Measurements from ENCODE around the gene C1orf122.

DNA sequence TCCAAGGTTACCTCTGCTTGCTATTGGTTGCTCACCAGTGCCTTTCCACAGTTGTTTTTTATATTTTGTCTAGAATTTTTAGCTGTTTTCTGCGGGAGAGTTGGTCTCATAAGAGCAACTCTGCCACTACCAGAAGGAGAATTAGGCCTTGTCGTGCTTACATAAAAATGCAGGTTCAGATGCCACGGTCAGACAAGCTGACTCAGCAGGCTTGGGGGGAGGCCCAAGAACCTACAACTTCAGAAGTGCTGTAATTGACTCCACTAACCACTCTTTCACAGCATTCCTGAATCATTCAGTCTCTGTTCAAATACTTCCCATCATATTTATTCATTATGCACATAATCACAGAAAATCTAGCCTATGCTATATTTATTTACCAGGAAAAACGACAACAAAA is 23.5 kb downstream of the C1orf122 start:
- no peak for TF ChIP-seq POLR2A (IDR thresholded peaks at IDR 0.05)
- TF ChIP-seq, protein P1, sequence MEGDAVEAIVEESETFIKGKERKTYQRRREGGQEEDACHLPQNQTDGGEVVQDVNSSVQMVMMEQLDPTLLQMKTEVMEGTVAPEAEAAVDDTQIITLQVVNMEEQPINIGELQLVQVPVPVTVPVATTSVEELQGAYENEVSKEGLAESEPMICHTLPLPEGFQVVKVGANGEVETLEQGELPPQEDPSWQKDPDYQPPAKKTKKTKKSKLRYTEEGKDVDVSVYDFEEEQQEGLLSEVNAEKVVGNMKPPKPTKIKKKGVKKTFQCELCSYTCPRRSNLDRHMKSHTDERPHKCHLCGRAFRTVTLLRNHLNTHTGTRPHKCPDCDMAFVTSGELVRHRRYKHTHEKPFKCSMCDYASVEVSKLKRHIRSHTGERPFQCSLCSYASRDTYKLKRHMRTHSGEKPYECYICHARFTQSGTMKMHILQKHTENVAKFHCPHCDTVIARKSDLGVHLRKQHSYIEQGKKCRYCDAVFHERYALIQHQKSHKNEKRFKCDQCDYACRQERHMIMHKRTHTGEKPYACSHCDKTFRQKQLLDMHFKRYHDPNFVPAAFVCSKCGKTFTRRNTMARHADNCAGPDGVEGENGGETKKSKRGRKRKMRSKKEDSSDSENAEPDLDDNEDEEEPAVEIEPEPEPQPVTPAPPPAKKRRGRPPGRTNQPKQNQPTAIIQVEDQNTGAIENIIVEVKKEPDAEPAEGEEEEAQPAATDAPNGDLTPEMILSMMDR (IDR thresholded peaks at IDR 0.05) = no peak
